GM12878 (cell line): ENCODE results near the gene PRM3. TPM values are rescaled to one million over a fixed set of nuclear protein-coding genes. Genes with fewer than 3 reads are reported as not detected.

ENCODE experiments used
- ATAC-seq: fragments of 200-7000 bp; cut with Tn5 transposase; 3 replicates; pipeline ENCODE4 v1.9.1; 2020; ENCODE audit warnings: mild to moderate bottlenecking, moderate library complexity
- BruUV-seq: library from RNA; stranded (reverse); fragments of 400-500 nt; replicated peaks from 2 replicates; lab custom pipeline; 2021; lab: Mats Ljungman, UMichigan
- CTCF ChIA-PET: fragments of 300-600 bp; sonication (Branson Sonifier 250); formaldehyde crosslinking; extraction: SDS; loops from one replicate; lab custom pipeline; 2021; ENCODE audit warnings: inconsistent platforms; lab: Yijun Ruan, JAX
- POLR2A ChIA-PET: fragments of 350-600 bp; formaldehyde crosslinking; extraction: SDS; loops from one replicate; lab custom pipeline; 2021; ENCODE audit warnings: inconsistent platforms; lab: Charles Lee
- RAD21 ChIA-PET: fragments of 300-600 bp; sonication (Branson Sonifier 250); formaldehyde crosslinking; loops from one replicate; lab custom pipeline; 2023; ENCODE audit warnings: antibody characterized with exemption; ENCODE audit not compliant: unreplicated experiment; lab: Charles Lee
- SMC1A ChIA-PET: fragments of 300-600 bp; sonication (Branson Sonifier 250); formaldehyde crosslinking; loops from one replicate; lab custom pipeline; 2023; ENCODE audit not compliant: unreplicated experiment, uncharacterized antibody; lab: Charles Lee
- DNase-seq: peaks from one replicate; pipeline ENCODE4 v3.0.0-alpha.2; 2011; ENCODE audit warnings: low read depth, low spot score
- FAIRE-seq: peaks from 3 replicates; lab custom pipeline; 2011; peaks lifted over from hg19 to GRCh38; lab: Jason Lieb, UNC
- H2AFZ ChIP-seq: 2 replicates; pipeline ENCODE4 v1.6.0; 2011; ENCODE audit warnings: low read depth, low read length, control low read depth; ENCODE audit not compliant: control insufficient read depth
- H3K27ac ChIP-seq: 2 replicates; pipeline ENCODE4 v1.5.1; 2011; ENCODE audit warnings: control low read depth; ENCODE audit not compliant: control insufficient read depth, insufficient read depth
- H3K27me3 ChIP-seq, 2 experiments: replicated peaks in 1 of 2; 2 replicates each; pipeline versions ENCODE4 v1.6.0 to v1.6.1; 2011; ENCODE audit warnings: low read length in 1 of 2; ENCODE audit not compliant: control insufficient read depth in 2 of 2, insufficient read depth in 2 of 2
- H3K36me3 ChIP-seq, 2 experiments: 2 replicates each; pipeline ENCODE4 v1.5.1; 2011; ENCODE audit warnings: low read length in 1 of 2; ENCODE audit not compliant: control insufficient read depth in 2 of 2, insufficient read depth in 2 of 2
- H3K4me1 ChIP-seq: 2 replicates; pipeline ENCODE4 v1.6.1; 2011; ENCODE audit warnings: mild to moderate bottlenecking, low read length, moderate library complexity, mixed read lengths; ENCODE audit not compliant: control insufficient read depth, insufficient read depth
- H3K4me2 ChIP-seq: 2 replicates; pipeline ENCODE4 v1.6.0; 2011; ENCODE audit warnings: control low read depth; ENCODE audit not compliant: control insufficient read depth, insufficient read depth
- H3K4me3 ChIP-seq: fragments of 200-600 bp; sonication (generic); 2 replicates; pipeline ENCODE4 v1.5.1; 2016
- H3K79me2 ChIP-seq: 2 replicates; pipeline ENCODE4 v1.6.0; 2011; ENCODE audit warnings: low read length; ENCODE audit not compliant: control insufficient read depth, insufficient read depth
- H3K9ac ChIP-seq: 2 replicates; pipeline ENCODE4 v1.8.0; 2011; ENCODE audit warnings: low read length, control low read depth, mixed read lengths; ENCODE audit not compliant: control insufficient read depth, insufficient read depth
- H3K9me3 ChIP-seq: replicated peaks from 3 replicates; pipeline ENCODE4 v1.5.1; 2011; ENCODE audit warnings: mild to moderate bottlenecking, low read length; ENCODE audit not compliant: control insufficient read depth, insufficient read depth
- H4K20me1 ChIP-seq: 2 replicates; pipeline ENCODE4 v1.6.0; 2011; ENCODE audit not compliant: control insufficient read depth, insufficient read depth
- CHD1 ChIP-seq: IDR thresholded peaks from 2 replicates; pipeline ENCODE4 v1.6.1; 2012; ENCODE audit warnings: low read depth, low read length, improper control_type of control experiment
- IRF3 ChIP-seq: fragments of 450-650 bp; IDR thresholded peaks from 2 replicates; pipeline ENCODE4 v1.6.1; 2014; ENCODE audit warnings: mild to moderate bottlenecking
- MYC ChIP-seq: IDR thresholded peaks from 2 replicates; pipeline ENCODE4 v1.6.1; 2011; ENCODE audit warnings: mild to moderate bottlenecking, low read length, moderate library complexity, inconsistent platforms; ENCODE audit not compliant: insufficient read depth, insufficient replicate concordance, insufficient read length, severe bottlenecking
- NFYA ChIP-seq: IDR thresholded peaks from 2 replicates; pipeline ENCODE4 v1.6.1; 2011; ENCODE audit warnings: low read depth, mild to moderate bottlenecking, low read length, improper control_type of control experiment, borderline replicate concordance
- RAD21 ChIP-seq: IDR thresholded peaks from 2 replicates; pipeline ENCODE4 v1.6.1; 2011; ENCODE audit warnings: mild to moderate bottlenecking, low read depth, low read length, moderate library complexity; ENCODE audit not compliant: insufficient read depth
- SPI1 ChIP-seq: IDR thresholded peaks from 2 replicates; pipeline ENCODE4 v1.6.1; 2011; ENCODE audit warnings: low read depth, mild to moderate bottlenecking, low read length, moderate library complexity, borderline replicate concordance; ENCODE audit not compliant: insufficient read depth
- ZBTB11 ChIP-seq: fragments of 450-650 bp; formaldehyde crosslinking; IDR thresholded peaks from 2 replicates; pipeline ENCODE4 v1.5.0; 2022; ENCODE audit warnings: mild to moderate bottlenecking, missing genetic modification characterization
- WGBS: methylation state at CpG from one replicate; pipeline ENCODE4 v1.1.6; 2016; ENCODE audit warnings: low lambda C conversion rate; ENCODE audit not compliant: insufficient replicate concordance, insufficient coverage; ENCODE audit errors: missing lambda C conversion rate; 5-methylcytosine and 5-hydroxymethylcytosine counted together
- in situ Hi-C: fragments of 300-500 bp; cut with MboI; formaldehyde crosslinking; loops from 9 replicates; pipeline ENCODE4 v1.14.3; 2018; ENCODE audit warnings: mixed read lengths
- intact Hi-C: fragments of 100-400 bp; cut with micrococcal nuclease; formaldehyde crosslinking; loops from one replicate; pipeline ENCODE4 v1.14.2; 2022; ENCODE audit not compliant: unreplicated experiment
- polyA plus RNA-seq, 11 experiments: library from polyadenylated mRNA; depleted of rRNA in 4 of 11; unstranded in 6 of 11; stranded (reverse) in 5 of 11; fragments of >200 nt; fragmentation: Nextera tagmentation in 4 of 11; fragmentation: Illumina TruSeq in 1 of 11; extraction: Ambion mirVana in 4 of 11; extraction: Trizol in 1 of 11; gene quantifications; 1 replicate in 1 of 11; 2 replicates in 10 of 11; pipeline versions ENCODE4 v1.2.1 to v1.2.3, GENCODE V29; 2011 to 2016; ENCODE audit warnings: inconsistent platforms in 2 of 11, missing spikeins in 2 of 11, low read depth in 1 of 11
- total RNA-seq, 4 experiments: library from RNA; depleted of rRNA in 3 of 4; stranded (reverse); fragments of >200 nt in 3 of 4; fragmentation: Illumina TruSeq in 1 of 4; extraction: Trizol in 1 of 4; gene quantifications; 2 replicates each; pipeline versions ENCODE4 v1.2.1 to v1.2.3, GENCODE V29; 2013 to 2021

Gene PRM3
- total and polyA plus RNA-seq, 10 of the 15 experiments (the other 5 are each of a cell fraction or from before 2014, with no cell fraction given) = not detected

- Histone ChIP-seq H3K27ac (no peak overlapping the region), H3K27me3 (no peaks in the 10 kb centered on the region), H3K36me3 (no peaks in the 10 kb centered on the region), H3K79me2 (no peaks in the 10 kb centered on the region), H3K4me3 (no peak overlapping the region), H3K9ac (no peak overlapping the region), H3K4me1 (peaks cover 12% of the 10 kb centered on the region), H4K20me1 (no peaks in the 10 kb centered on the region), H3K9me3 (no peaks in the 10 kb centered on the region), H3K4me2 (no peak overlapping the region), H2AFZ (no peak overlapping the region)
- TF ChIP-seq SPI1 (no peak), IRF3 (no peak)
- RAD21 ChIA-PET = interaction anchor here (0.8 to 1.6 kb wide), 2 partner anchors 33 to 35 kb away, joined by 3 to 4 read pairs; partner anchors contain the start of gene SOCS1
- SMC1A ChIA-PET = no interaction called here
- DNase-seq = no peak
- in situ Hi-C loops (no loop called here), intact Hi-C loops (no loop called here)
- FAIRE-seq = no peak
- WGBS = 79% methylated on average over 10 of the region's 10 CpGs
- no peak for ATAC-seq
- POLR2A ChIA-PET = no interaction called here
- CTCF ChIA-PET = interaction anchor here (0.6 kb wide), 1 partner anchor 25 kb away, joined by 3 read pairs; no protein-coding TSS in a partner anchor
- no TSS peak for BruUV-seq
Observed at GRCh38 chr16:11291091-11291703, 17.8 kb upstream of the PRM3 start.

GRCh38 chr16:11290102-11290893, 16.9 kb upstream of the PRM3 start:
- in situ Hi-C loops = no loop called here
- 63% methylated on average over 8 of the region's 8 CpGs for WGBS
- H3K79me2 ChIP-seq = no peaks in the 10 kb centered on the region
- TF ChIP-seq MYC (no peak), RAD21 (no peak), NFYA (no peak), CHD1 (no peak), ZBTB11 (no peak)

More at GRCh38 chr16:11290102-11290893, 16.9 kb upstream of the PRM3 start:
- Histone ChIP-seq H3K27ac (no peak overlapping the region), H3K27me3 (no peaks in the 10 kb centered on the region), H3K4me3 (no peak overlapping the region), H2AFZ (no peak overlapping the region), H4K20me1 (no peaks in the 10 kb centered on the region), H3K9me3 (no peaks in the 10 kb centered on the region), H3K4me2 (no peak overlapping the region), H3K36me3 (no peaks in the 10 kb centered on the region), H3K4me1 (peaks cover 14% of the 10 kb centered on the region), H3K9ac (no peak overlapping the region)
- RAD21 ChIA-PET = interaction anchor here (1.6 kb wide), 1 partner anchor 34 kb away, joined by 4 read pairs; the partner anchor contains the start of gene SOCS1
- ATAC-seq = no peak
- CTCF ChIA-PET = no interaction called here
- FAIRE-seq = no peak
- SMC1A ChIA-PET = no interaction called here
- no TSS peak for BruUV-seq
- intact Hi-C loops = no loop called here
- POLR2A ChIA-PET = no interaction called here
- DNase-seq = no peak
